Stimulated activated CD8-positive, alpha-beta memory T cell treated with anti-CD3 and anti-CD28 coated beads, Interleukin-4, amount 100 ng/mL, for 1 hour (primary cell): ENCODE results near the gene TSPAN14.

Experiments used
- DNase-seq, 2 donors: peaks; one replicate each; pipeline ENCODE4 v3.0.0-alpha.2; 2020; ENCODE audit warnings: low read depth in 2 of 2, low spot score in 1 of 2

The TSPAN14 gene

DNA sequence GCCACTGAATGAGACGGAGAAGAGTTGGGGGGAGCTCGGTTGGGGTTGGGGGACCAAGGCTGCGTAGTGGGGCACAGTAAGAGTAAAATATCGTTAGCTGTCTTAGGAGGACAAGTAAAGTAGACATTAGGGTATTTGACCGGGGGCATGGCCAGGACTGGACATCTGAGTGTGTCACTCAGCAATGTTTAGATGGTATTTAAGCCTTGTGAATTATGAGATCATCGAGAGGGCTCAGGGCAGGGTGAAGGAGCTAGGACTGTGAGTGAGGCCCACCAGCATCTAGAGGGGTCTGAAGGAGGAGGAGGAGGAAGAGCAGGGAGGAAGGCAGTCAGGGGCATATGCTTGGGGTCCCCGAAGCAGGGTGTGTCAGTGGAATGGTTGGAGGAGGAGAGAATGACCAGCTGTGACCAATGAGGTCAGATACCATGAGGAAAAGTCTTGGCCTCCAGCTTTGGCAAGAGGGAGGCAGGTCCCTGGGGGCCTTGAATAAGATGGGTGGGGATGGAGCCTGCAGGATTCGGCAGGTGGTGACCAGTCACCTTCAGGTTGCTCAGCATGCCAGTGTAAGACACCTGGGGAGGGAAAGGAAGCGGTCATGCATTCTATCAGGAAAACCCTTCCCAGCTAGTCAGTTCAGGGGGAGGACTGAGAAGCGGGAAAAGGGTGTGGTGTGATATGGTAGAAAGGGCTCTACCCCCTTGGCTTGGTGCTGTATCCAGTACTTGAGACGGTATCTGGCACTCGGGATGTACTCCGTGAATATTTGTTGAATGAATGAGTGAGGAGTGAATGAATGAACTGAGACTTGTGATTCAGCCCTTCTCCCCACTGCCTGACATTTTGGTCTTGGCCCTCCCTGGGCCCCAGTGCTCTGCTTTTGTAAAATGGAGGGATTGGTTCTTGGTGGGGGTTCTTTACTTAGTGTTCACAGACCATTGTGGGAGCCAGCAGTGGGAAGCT, 48.8 kb downstream of the TSPAN14 start:
- DNase-seq, result no peak

DNA sequence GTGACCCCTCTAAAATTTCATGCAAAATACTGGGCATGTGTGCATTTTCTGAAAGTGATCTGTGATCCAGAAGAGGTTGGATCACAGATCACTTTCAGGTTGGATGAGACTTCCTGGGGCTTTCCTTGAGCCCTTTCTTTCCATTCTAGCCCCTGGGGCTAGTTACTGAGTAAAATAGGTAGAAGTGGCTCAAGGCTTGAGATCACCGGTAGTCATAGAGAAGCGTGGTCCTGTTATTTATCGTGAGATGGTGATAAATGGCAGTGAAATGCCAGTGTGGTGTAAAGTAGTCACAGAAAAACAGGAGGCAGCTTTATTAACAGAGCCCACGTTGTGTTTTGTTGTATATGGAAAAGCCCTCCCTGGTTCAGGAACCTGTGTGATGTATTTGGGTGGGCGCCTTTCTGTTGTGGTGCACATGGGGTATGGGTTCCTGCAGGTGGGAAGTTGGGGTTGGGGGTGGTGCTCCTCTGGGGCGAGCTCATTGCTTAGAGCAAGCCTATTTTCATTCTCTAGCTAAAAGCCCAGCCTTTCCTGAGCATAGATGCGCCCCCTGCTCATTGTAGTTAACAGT, 49.6 kb downstream of the TSPAN14 start:
- no peak for DNase-seq

DNA sequence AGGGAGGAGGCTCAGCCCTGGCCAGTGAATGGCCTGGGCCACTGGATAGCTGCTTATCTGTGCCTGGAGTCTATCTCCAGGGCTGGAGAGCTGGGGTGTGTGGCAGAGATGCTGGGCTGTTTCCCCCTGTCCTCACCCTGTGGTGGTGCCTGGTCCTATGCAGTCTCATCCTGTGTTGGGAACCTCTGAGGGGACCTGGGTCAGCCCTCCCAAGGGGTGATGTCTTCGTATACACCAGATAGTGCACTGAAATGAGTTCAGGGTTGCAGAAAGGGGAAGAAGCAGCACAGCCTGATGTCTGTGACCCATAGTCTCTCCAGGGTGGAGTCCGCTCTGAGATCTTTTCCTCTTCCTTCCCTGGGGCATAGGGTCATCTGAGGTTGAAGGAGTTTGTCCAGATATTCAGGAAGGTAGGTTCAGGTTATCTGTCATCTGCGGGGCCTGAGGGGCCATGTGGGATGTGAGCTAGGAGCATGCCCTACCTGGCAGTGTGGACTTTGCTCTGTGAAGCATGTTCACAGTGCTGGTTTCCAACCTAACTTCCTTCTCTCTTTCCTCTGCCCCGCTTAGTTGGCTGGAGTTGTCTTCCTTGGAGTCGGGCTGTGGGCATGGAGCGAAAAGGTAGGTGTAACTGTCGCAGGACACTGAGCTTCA, 50.2 kb downstream of the TSPAN14 start:
- DNase-seq, result no peak

DNA sequence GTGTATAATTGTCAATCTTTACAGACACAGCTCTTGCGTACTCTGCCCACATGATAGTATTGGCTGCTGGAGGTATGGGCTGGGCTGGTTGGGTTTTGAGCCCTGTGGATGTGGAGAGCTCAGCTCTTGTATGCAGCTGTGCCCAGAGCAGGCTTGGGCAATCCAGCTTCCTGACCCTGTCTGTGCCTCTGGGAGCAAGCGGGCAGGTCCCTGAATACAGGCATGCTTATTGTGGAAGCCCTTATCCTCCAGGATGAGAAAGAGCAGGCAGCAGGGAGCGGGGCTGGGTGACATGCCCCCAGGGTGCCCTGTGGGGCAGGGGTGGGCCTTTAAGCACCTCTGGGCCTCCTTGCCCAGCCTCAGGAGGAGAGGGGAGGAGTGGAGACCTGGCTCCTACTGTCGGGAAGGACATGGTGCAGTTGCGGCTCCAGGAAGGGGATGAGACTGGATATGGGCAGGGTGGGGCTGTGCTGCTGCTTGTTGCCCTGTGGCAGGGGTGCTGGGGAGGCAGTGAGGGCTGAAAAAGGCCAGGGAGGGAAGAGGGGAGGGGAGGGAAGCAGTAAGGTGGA, 50.9 kb downstream of the TSPAN14 start:
- no peak for DNase-seq

- no peak for DNase-seq
Observed at GRCh38 chr10:80506189-80506575, 52.1 kb downstream of the TSPAN14 start.

DNA sequence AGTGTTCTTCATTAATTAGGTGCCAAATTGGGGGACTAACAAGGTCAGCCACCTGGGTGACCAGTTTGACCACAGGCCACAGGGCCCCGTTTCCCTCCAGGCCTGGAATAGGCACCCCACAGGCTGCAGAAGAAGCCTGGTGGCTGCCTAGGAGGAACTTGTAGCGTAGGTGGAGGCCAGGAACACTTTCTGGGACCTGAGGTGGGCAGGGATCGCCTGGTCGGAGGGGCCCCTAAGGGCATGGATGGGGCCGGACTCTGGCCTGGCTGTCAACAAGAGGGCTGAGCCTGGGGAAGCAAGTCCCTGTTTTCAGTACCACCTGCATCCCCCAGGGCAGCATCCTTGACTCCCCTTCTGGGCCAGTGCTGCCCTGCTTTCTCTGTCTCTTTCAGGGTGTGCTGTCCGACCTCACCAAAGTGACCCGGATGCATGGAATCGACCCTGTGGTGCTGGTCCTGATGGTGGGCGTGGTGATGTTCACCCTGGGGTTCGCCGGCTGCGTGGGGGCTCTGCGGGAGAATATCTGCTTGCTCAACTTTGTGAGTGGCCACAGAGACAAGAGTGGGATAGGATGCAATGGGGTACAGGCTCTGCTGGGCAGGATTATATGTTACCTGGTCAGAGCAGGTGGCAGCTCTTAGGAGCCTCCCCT, 52.9 kb downstream of the TSPAN14 start:
- DNase-seq, result no peak

- DNase-seq, result no peak
Observed at GRCh38 chr10:80509108-80509402, 54.9 kb downstream of the TSPAN14 start.

GRCh38 chr10:80509403-80510161, 55.5 kb downstream of the TSPAN14 start:
- no peak for DNase-seq

- no peak for DNase-seq
Observed at GRCh38 chr10:80512031-80512526, 58.0 kb downstream of the TSPAN14 start.

DNA sequence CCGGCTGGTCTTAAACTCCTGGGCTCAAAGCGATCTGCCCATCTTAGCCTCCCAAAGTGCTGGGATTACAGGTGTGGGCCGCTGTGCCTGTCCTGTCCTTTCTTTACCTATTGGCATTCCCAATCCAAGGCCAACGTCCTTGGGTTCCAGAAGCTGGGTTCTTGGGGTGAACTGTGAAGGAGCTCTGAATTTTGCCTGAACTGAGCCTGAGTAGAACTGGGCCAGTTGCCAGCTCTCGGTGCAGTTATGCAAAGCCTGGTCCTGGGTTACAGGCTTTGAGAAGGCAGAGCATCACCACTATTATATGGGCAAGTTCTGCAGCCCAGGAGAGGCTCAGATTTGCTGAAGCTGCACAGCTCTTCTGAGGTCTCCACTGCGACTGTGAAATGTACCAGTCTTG, 59.0 kb downstream of the TSPAN14 start:
- no peak for DNase-seq

DNA sequence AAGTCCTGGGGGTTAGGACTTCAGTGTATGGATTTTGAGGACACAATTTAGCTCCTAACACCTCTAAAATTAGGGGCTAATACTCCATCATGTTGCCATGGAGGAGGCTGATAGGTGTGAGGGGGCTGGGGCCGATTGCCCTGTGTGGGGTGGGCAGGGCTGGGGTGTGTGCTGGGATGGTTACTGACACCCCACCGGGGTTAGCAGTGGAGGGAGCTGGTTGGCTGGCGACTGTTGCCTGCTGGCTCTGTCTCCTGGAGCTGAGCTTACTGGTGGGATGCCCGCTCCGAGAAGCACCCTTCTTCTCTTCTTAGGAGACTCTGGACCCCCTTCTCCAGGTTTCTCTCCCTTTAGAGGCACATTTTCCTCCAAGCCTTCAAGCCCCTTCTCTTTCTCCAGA, 61.4 kb downstream of the TSPAN14 start:
- no peak for DNase-seq

DNA sequence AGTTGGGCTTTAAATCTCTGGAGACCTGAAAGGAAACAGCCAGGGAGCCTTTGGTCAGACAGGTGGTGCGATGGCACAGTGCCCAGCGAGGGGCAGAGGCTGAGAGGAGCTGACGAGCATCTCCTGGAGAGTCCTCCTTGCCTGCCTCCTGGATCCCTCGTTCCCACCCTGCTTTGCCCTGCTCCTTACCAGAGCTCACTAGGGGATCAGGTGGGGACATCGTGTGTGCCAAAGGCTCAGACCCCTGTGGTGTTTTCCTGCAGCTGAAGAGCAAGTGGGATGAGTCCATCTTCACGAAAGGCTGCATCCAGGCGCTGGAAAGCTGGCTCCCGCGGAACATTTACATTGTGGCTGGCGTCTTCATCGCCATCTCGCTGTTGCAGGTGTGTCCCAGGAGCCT, 61.8 kb downstream of the TSPAN14 start:
- DNase-seq, result no peak

GRCh38 chr10:80516506-80517075, 62.5 kb downstream of the TSPAN14 start:
- no peak for DNase-seq

DNA sequence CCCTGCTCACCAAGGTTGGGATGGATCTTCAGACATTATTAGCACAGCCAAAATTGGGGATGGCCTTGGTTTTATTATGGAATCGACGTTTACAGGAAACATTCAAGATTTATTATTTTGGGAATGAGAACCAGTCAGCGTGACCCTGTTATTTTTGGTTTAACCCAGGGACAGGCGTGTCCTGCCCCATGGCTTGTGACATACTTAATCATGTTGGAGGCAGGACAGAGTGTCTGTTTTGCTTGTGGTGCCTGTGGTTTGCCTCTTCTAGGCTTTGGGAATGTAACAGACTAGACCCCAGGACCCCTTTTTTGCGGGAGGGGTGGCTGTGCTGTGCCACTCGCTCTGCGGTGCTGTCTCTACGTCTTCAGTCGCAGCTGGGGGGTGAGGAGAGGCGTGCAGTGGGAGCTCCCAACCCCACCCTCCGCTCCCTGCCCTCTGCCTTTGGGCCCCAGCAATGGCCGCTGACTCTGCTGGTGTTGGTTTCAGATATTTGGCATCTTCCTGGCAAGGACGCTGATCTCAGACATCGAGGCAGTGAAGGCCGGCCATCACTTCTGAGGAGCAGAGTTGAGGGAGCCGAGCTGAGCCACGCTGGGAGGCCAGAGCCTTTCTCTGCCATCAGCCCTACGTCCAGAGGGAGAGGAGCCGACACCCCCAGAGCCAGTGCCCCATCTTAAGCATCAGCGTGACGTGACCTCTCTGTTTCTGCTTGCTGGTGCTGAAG, 63.5 kb downstream of the TSPAN14 start:
- DNase-seq, result no peak

DNA sequence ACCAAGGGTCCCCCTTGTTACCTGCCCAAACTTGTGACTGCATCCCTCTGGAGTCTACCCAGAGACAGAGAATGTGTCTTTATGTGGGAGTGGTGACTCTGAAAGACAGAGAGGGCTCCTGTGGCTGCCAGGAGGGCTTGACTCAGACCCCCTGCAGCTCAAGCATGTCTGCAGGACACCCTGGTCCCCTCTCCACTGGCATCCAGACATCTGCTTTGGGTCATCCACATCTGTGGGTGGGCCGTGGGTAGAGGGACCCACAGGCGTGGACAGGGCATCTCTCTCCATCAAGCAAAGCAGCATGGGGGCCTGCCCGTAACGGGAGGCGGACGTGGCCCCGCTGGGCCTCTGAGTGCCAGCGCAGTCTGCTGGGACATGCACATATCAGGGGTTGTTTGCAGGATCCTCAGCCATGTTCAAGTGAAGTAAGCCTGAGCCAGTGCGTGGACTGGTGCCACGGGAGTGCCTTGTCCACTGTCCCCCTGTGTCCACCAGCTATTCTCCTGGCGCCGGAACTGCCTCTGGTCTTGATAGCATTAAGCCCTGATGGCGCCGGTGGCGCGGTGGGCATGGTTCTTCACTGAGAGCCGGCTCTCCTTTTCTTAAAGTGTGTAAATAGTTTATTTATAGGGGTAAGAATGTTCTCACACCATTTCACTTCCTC, 64.2 kb downstream of the TSPAN14 start:
- no peak for DNase-seq

GRCh38 chr10:80518807-80519360, 64.8 kb downstream of the TSPAN14 start:
- DNase-seq, result no peak

- DNase-seq, result no peak
Observed at GRCh38 chr10:80519936-80520650, 66.0 kb downstream of the TSPAN14 start.
